Lung (tissue), 12 donors: ENCODE measurements around the gene IGF2BP1. TPM values are rescaled to one million over a fixed set of nuclear protein-coding genes. Genes with fewer than 3 reads are reported as not detected.

ENCODE experiments used
- ATAC-seq: fragments of 200-7000 bp; cut with Tn5 transposase; one replicate; pipeline ENCODE4 v1.9.1; 2020; ENCODE audit warnings: moderate number of reproducible peaks; ENCODE audit not compliant: insufficient read depth, low FRiP score
- DNase-seq, 3 donors: peaks; one replicate each; pipeline ENCODE4 v3.0.0-alpha.2; 2013 to 2017
- H3K27ac ChIP-seq, 2 donors: one replicate each; pipeline ENCODE4 v1.5.1; 2013; ENCODE audit warnings: mild to moderate bottlenecking in 2 of 2, moderate library complexity in 2 of 2, control low read depth in 1 of 2, inconsistent platforms in 1 of 2, low read depth in 1 of 2, low read length in 1 of 2
- H3K27me3 ChIP-seq, 3 donors: one replicate each; pipeline ENCODE4 v1.5.1; 2013; ENCODE audit warnings: low read length in 2 of 3; ENCODE audit not compliant: control insufficient read depth in 3 of 3, insufficient read depth in 3 of 3
- H3K36me3 ChIP-seq, 4 donors: one replicate each; pipeline ENCODE4 v1.5.1; 2013; ENCODE audit warnings: low read length in 4 of 4, mild to moderate bottlenecking in 1 of 4, moderate library complexity in 1 of 4; ENCODE audit not compliant: control insufficient read depth in 4 of 4, insufficient read depth in 4 of 4
- H3K4me1 ChIP-seq, 5 donors: one replicate each; pipeline ENCODE4 v1.5.1; 2013; ENCODE audit warnings: low read length in 5 of 5, mild to moderate bottlenecking in 2 of 5, moderate library complexity in 1 of 5; ENCODE audit not compliant: control insufficient read depth in 5 of 5, insufficient read depth in 5 of 5
- H3K4me3 ChIP-seq: one replicate; pipeline ENCODE4 v1.5.1; 2013; ENCODE audit warnings: mild to moderate bottlenecking, control low read depth, moderate library complexity
- H3K9ac ChIP-seq, 2 donors: one replicate each; pipeline ENCODE4 v1.5.1; 2013; ENCODE audit warnings: low read length in 2 of 2, control low read depth in 1 of 2; ENCODE audit not compliant: insufficient read depth in 1 of 2
- H3K9me3 ChIP-seq, 4 donors: one replicate each; pipeline ENCODE4 v1.5.1; 2013; ENCODE audit warnings: low read length in 3 of 4, mild to moderate bottlenecking in 1 of 4, moderate library complexity in 1 of 4; ENCODE audit not compliant: control insufficient read depth in 4 of 4, insufficient read depth in 3 of 4
- WGBS, 2 donors: extraction: QIAGEN DNeasy Blood & Tissue Kit; methylation state at CpG; one replicate each; pipeline ENCODE4 v1.1.7; 2013; 5-methylcytosine and 5-hydroxymethylcytosine counted together
- polyA plus RNA-seq, 2 donors: library from polyadenylated mRNA; stranded (reverse); fragments of 200-250 nt; gene quantifications; one replicate each; pipeline ENCODE4 v1.2.1, GENCODE V29; 2013
- total RNA-seq, 2 donors: library from RNA; depleted of rRNA in 1 of 2; stranded (reverse); fragments of >200 nt in 1 of 2; gene quantifications; one replicate each; pipeline ENCODE4 v1.2.1, GENCODE V29; 2014 to 2021
- TF ChIP-seq, protein P1 (sequence below): IDR thresholded peaks from 2 replicates; pipeline ENCODE4 v1.5.1; 2012; ENCODE audit warnings: mild to moderate bottlenecking; ENCODE audit errors: control extremely low read depth, extremely low read depth
- donor health status: control.
- donor health status: control.
- donor health status: Bipolar disorder and iron deficiency.
- donor health status: healthy.
- donor health status: DM: yes; HTN: yes; CAD: no.

IGF2BP1 gene
- total and polyA plus RNA-seq, 4 donors: 0.06 to 14.9 (median 0.31) TPM

DNA sequence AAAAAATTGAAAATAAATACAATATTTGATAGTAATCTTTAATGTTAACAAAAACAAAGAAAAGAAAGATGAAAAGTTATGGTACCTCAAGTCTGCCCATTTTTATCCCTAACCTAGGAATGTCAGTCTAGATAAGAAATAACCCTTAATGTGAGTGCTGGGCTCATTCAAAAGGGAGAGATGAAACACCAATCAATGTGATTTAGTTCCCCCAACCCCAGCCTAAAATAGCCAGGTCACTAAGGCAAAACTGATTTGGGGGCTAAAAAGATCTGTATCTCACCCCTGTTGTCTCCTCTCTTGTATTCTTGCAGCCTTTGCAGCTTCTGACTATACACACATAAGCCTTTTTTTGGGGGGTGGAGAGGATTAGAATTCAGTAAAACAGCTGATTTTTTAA, 3.2 kb upstream of the IGF2BP1 start:
- Histone ChIP-seq H3K4me3 (no peak overlapping the region), H3K9me3 (peaks cover 0 to 4% (median 0%) of the 10 kb centered on the region in 4 donors), H3K9ac (no peak overlapping the region), H3K27me3 (peaks cover 4 to 51% (median 31%) of the 10 kb centered on the region in 3 donors), H3K4me1 (peaks cover 0 to 18% (median 5%) of the 10 kb centered on the region in 5 donors), H3K36me3 (no peaks in the 10 kb centered on the region), H3K27ac (no peak overlapping the region)
- TF ChIP-seq, protein P1, sequence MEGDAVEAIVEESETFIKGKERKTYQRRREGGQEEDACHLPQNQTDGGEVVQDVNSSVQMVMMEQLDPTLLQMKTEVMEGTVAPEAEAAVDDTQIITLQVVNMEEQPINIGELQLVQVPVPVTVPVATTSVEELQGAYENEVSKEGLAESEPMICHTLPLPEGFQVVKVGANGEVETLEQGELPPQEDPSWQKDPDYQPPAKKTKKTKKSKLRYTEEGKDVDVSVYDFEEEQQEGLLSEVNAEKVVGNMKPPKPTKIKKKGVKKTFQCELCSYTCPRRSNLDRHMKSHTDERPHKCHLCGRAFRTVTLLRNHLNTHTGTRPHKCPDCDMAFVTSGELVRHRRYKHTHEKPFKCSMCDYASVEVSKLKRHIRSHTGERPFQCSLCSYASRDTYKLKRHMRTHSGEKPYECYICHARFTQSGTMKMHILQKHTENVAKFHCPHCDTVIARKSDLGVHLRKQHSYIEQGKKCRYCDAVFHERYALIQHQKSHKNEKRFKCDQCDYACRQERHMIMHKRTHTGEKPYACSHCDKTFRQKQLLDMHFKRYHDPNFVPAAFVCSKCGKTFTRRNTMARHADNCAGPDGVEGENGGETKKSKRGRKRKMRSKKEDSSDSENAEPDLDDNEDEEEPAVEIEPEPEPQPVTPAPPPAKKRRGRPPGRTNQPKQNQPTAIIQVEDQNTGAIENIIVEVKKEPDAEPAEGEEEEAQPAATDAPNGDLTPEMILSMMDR: no peak
- no peak for ATAC-seq
- DNase-seq: peak in 1 of 3 donors; percentile 22

DNA sequence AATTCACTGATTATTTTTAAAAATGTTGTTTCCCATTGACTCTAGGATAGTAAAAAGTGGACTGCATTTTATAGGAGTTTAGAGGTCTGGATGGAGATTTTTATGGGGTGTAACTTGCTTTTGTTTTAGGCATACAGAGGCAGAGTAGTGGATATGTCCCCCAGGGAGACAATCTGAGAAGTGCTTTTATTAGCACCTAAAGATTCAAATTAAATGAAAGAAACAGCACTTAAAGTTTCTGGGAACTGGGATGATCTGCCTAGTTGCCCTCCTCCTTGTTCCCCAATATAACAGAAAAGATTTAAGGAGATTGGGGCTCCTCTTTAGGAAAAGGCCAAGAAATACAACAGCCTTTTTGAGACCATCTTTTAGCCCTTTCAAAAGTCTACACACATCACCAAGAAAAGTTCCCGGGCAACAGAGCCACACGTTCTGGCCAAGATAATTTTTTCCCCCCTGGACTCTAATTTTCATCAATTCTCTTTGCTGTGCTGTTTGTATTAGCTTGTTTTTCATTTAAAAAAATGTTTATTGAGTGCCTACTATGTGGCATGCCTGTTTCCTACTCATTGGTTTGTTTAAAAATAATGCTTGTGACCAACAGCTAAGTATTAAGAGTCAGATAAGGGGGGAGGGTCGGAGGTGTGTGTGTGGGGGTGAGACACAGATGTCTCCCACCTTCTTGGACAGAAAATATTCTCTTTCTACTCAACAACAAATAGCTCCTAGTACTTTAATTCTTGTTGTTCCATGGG, 2.5 kb upstream of the IGF2BP1 start:
- WGBS, 2 donors: 49 to 62% methylated on average over 3 of the region's 3 CpGs
- DNase-seq: no peak

DNA sequence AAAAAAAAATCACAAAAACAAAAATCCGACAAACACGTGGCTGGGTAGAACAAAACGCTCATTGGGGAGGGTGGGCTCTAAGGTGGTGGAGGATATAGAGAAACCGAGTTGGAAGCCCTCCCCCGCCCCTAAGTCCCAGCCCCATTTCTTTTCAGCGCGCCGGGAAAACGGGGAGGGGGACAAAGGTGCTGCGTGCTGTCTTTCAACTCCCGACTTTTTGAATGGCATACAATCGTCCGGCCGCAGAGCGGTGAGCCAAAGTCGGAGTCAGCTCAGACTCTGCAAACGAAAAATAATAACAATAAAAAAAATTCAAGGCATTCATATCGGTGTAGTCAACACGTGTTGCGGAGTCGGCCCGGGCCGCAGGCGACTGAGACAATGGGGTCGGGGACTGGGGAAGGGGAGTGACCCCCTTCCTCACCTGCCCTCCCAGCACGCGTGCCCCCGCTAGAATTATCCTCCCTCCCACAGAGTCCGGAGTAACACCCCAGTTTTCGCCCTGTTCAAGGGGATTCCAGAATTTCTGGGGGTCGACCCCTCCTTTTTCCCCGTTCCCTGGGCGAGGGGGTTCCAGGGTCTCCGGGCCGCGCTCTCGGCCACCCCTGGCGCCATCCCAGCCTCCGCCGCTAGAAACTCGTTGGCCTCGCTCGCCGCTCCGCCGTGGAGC, 1.7 kb upstream of the IGF2BP1 start:
- H3K36me3 ChIP-seq: no peaks in the 10 kb centered on the region
- no peak overlapping the region for H3K4me3 ChIP-seq
- peaks cover 0 to 18% (median 5%) of the 10 kb centered on the region in 5 donors for H3K4me1 ChIP-seq
- peak overlapping the region; percentile 11 to 21 for H3K9ac ChIP-seq
- DNase-seq (peak in 2 of 3 donors; percentile 48 to 63), ATAC-seq (no peak)
- H3K9me3 ChIP-seq: peaks cover 0 to 4% (median 0%) of the 10 kb centered on the region in 4 donors
- peaks cover 4 to 45% (median 20%) of the 10 kb centered on the region in 3 donors for H3K27me3 ChIP-seq
- TF ChIP-seq, protein P1: no peak
- 5 to 8% methylated on average over 46 of the region's 46 CpGs for WGBS, 2 donors
- H3K27ac ChIP-seq: no peak overlapping the region

More for the DNA sequence above, 2.5 kb upstream of the IGF2BP1 start:
- Histone ChIP-seq H3K36me3 (no peaks in the 10 kb centered on the region), H3K27me3 (peaks cover 4 to 51% (median 27%) of the 10 kb centered on the region in 3 donors), H3K27ac (no peak overlapping the region), H3K9ac (no peak overlapping the region), H3K9me3 (peaks cover 0 to 4% (median 0%) of the 10 kb centered on the region in 4 donors), H3K4me3 (no peak overlapping the region), H3K4me1 (peaks cover 0 to 18% (median 5%) of the 10 kb centered on the region in 5 donors)
- ATAC-seq: no peak
- TF ChIP-seq, protein P1: no peak
